HepG2 (cell line): Measurements from ENCODE around the gene AKT3. TPM values are rescaled to one million over a fixed set of nuclear protein-coding genes. Genes with fewer than 3 reads are reported as not detected.

Source experiments
- ATAC-seq: fragments of 200-7000 bp; cut with Tn5 transposase; 3 replicates; pipeline ENCODE4 v1.9.1; 2020; ENCODE audit warnings: mild to moderate bottlenecking, moderate library complexity
- BruUV-seq: library from RNA; stranded (reverse); fragments of 400-500 nt; replicated peaks from 2 replicates; lab custom pipeline; 2021; lab: Mats Ljungman, UMichigan
- CTCF ChIA-PET: fragments of 300-600 bp; formaldehyde crosslinking; extraction: SDS; loops from one replicate; lab custom pipeline; 2021; ENCODE audit warnings: low total read pairs, inconsistent platforms, low intra/inter-chr PET ratio; lab: Yijun Ruan, JAX
- POLR2A ChIA-PET: fragments of 350-600 bp; sonication (Branson Sonifier 250); formaldehyde crosslinking; loops from one replicate; lab custom pipeline; 2020; ENCODE audit warnings: antibody characterized with exemption, inconsistent platforms; lab: Yijun Ruan, JAX
- DNase-seq: peaks from one replicate; pipeline ENCODE4 v3.0.0-alpha.2; 2015; ENCODE audit warnings: low spot score
- FAIRE-seq: peaks from 3 replicates; lab custom pipeline; 2011; peaks lifted over from hg19 to GRCh38; lab: Jason Lieb, UNC
- H2AFZ ChIP-seq: one replicate; pipeline ENCODE4 v1.6.1; 2011; ENCODE audit warnings: low read length, inconsistent platforms
- H3K27ac ChIP-seq: fragments of 300-600 bp; 3 replicates; pipeline ENCODE4 v1.8.0; 2011; ENCODE audit warnings: mixed run types, mild to moderate bottlenecking, mixed read lengths, low read length, inconsistent platforms; ENCODE audit not compliant: insufficient read depth; ENCODE audit errors: extremely low read length
- H3K27me3 ChIP-seq, 2 experiments: fragments of 200-600 bp in 1 of 2; 2 replicates in 1 of 2; 3 replicates in 1 of 2; pipeline versions ENCODE4 v1.6.0 to v1.8.0; 2011; ENCODE audit warnings: low read length in 2 of 2, mild to moderate bottlenecking in 2 of 2, moderate library complexity in 2 of 2, inconsistent platforms in 1 of 2; ENCODE audit not compliant: insufficient read depth in 2 of 2, control insufficient read depth in 1 of 2
- H3K36me3 ChIP-seq, 2 experiments: fragments of 200-600 bp in 1 of 2; replicated peaks in 1 of 2; 2 replicates in 1 of 2; 3 replicates in 1 of 2; pipeline versions ENCODE4 v1.5.1 to v1.8.0; 2011; ENCODE audit warnings: low read length in 2 of 2, inconsistent platforms in 1 of 2; ENCODE audit not compliant: insufficient read depth in 2 of 2, control insufficient read depth in 1 of 2
- H3K4me1 ChIP-seq: 2 replicates; pipeline ENCODE4 v1.5.1; 2012; ENCODE audit warnings: low read length, inconsistent platforms; ENCODE audit not compliant: insufficient read depth
- H3K4me2 ChIP-seq: 2 replicates; pipeline ENCODE4 v1.6.0; 2011; ENCODE audit warnings: low read depth, low read length, inconsistent platforms
- H3K4me3 ChIP-seq, 3 experiments: fragments of 200-600 bp in 1 of 3; sonication (generic), shearing (Covaris generic) in 1 of 3; replicated peaks in 1 of 3; 2 replicates each; pipeline ENCODE4 v1.5.1; 2011 to 2016; ENCODE audit warnings: low read length in 3 of 3, inconsistent platforms in 2 of 3, low read depth in 2 of 3, mild to moderate bottlenecking in 2 of 3, control low read depth in 1 of 3, mixed read lengths in 1 of 3; ENCODE audit not compliant: insufficient read depth in 1 of 3
- H3K79me2 ChIP-seq: one replicate; pipeline ENCODE4 v1.6.1; 2011; ENCODE audit warnings: low read length, inconsistent platforms; ENCODE audit not compliant: insufficient read depth
- H3K9ac ChIP-seq: 2 replicates; pipeline ENCODE4 v1.6.0; 2011; ENCODE audit warnings: mild to moderate bottlenecking, low read depth, low read length, inconsistent platforms; ENCODE audit not compliant: insufficient read depth
- H3K9me3 ChIP-seq: 2 replicates; pipeline ENCODE4 v1.5.1; 2012; ENCODE audit warnings: mild to moderate bottlenecking, low read length
- H4K20me1 ChIP-seq: 2 replicates; pipeline ENCODE4 v1.6.0; 2011; ENCODE audit warnings: inconsistent platforms, mild to moderate bottlenecking, low read length, moderate library complexity; ENCODE audit not compliant: insufficient read depth
- DDIT3 ChIP-seq: sonication (generic); formaldehyde crosslinking; IDR thresholded peaks from 2 replicates; pipeline ENCODE4 v1.4.0; 2020; ENCODE audit warnings: mild to moderate bottlenecking, missing genetic modification reagents
- EED ChIP-seq: sonication (generic); formaldehyde crosslinking; IDR thresholded peaks from 2 replicates; pipeline ENCODE4 v1.5.0; 2020; ENCODE audit warnings: mild to moderate bottlenecking, missing genetic modification reagents
- FOXO1 ChIP-seq: sonication (generic); formaldehyde crosslinking; IDR thresholded peaks from 2 replicates; pipeline ENCODE4 v1.4.0; 2020; ENCODE audit warnings: missing genetic modification reagents
- IKZF4 ChIP-seq: sonication (generic); formaldehyde crosslinking; IDR thresholded peaks from 2 replicates; pipeline ENCODE4 v1.5.1; 2020; ENCODE audit warnings: borderline replicate concordance, mild to moderate bottlenecking, low read depth, missing genetic modification reagents; ENCODE audit errors: not compliant biosample characterization
- KDM2A ChIP-seq: sonication (generic); formaldehyde crosslinking; IDR thresholded peaks from 2 replicates; pipeline ENCODE4 v1.4.0; 2020; ENCODE audit warnings: low read depth, missing genetic modification reagents, borderline replicate concordance
- NCOA1 ChIP-seq: sonication (generic); formaldehyde crosslinking; IDR thresholded peaks from 2 replicates; pipeline ENCODE4 v1.9.0; 2021; ENCODE audit warnings: missing genetic modification reagents
- NCOA5 ChIP-seq: sonication (generic); formaldehyde crosslinking; IDR thresholded peaks from 2 replicates; pipeline ENCODE4 v1.4.0; 2020; ENCODE audit warnings: missing genetic modification reagents
- NPAS2 ChIP-seq: sonication (generic); formaldehyde crosslinking; IDR thresholded peaks from 2 replicates; pipeline ENCODE4 v1.8.0; 2022; ENCODE audit warnings: mild to moderate bottlenecking, missing genetic modification reagents, borderline replicate concordance
- TMF1 ChIP-seq: sonication (generic); formaldehyde crosslinking; IDR thresholded peaks from 2 replicates; pipeline ENCODE4 v1.8.1; 2022; ENCODE audit warnings: low read depth, missing genetic modification reagents
- ZHX1 ChIP-seq: sonication (generic); formaldehyde crosslinking; IDR thresholded peaks from 2 replicates; pipeline ENCODE4 v1.8.1; 2022; ENCODE audit warnings: low read depth, mild to moderate bottlenecking, missing genetic modification reagents
- ZNF101 ChIP-seq: sonication (generic); formaldehyde crosslinking; IDR thresholded peaks from 2 replicates; pipeline ENCODE4 v1.4.0; 2020; ENCODE audit warnings: mild to moderate bottlenecking, low read depth, missing genetic modification reagents, borderline replicate concordance
- ZNF614 ChIP-seq: IDR thresholded peaks from 2 replicates; pipeline ENCODE4 v1.6.1; 2018; ENCODE audit warnings: missing biosample characterization, missing genetic modification reagents, inconsistent platforms, borderline replicate concordance
- ZNF747 ChIP-seq: sonication (generic); formaldehyde crosslinking; IDR thresholded peaks from 2 replicates; pipeline ENCODE4 v1.8.1; 2023; ENCODE audit warnings: missing genetic modification reagents, mild to moderate bottlenecking, borderline replicate concordance
- ZNF775 ChIP-seq: sonication (generic); formaldehyde crosslinking; IDR thresholded peaks from 2 replicates; pipeline ENCODE4 v1.4.0; 2020; ENCODE audit warnings: missing genetic modification reagents, mild to moderate bottlenecking, moderate library complexity, borderline replicate concordance
- WGBS: methylation state at CpG from one replicate; pipeline ENCODE4 v1.1.6; 2017; ENCODE audit warnings: low lambda C conversion rate; 5-methylcytosine and 5-hydroxymethylcytosine counted together
- in situ Hi-C: cut with HindIII; loops from 2 replicates; pipeline ENCODE4 v1.10.0; 2017; ENCODE audit warnings: low pct_unique_long_range_greater_than_20kb; ENCODE audit not compliant: extremely low pct_ligation_motif_present
- intact Hi-C: fragments of 100-400 bp; cut with micrococcal nuclease; formaldehyde crosslinking; loops from one replicate; pipeline ENCODE4 v1.10.0; 2022; ENCODE audit not compliant: unreplicated experiment
- polyA plus RNA-seq, 8 experiments: library from polyadenylated mRNA; depleted of rRNA in 3 of 8; stranded (reverse) in 7 of 8; unstranded in 1 of 8; fragments of >200 nt; fragmentation: Illumina TruSeq in 4 of 8; extraction: Trizol in 4 of 8; gene quantifications; 2 replicates each; pipeline versions ENCODE4 v1.2.1 to v1.2.3, GENCODE V29; 2011 to 2016; ENCODE audit warnings: low read depth in 4 of 8, missing spikeins in 1 of 8, mixed read lengths in 1 of 8; ENCODE audit not compliant: insufficient read depth in 1 of 8
- total RNA-seq, 5 experiments: library from RNA; depleted of rRNA; stranded (reverse); fragments of >200 nt; fragmentation: Illumina TruSeq; extraction: Trizol; gene quantifications; 2 replicates each; pipeline ENCODE4 v1.2.3, GENCODE V29; 2016; ENCODE audit warnings: low read depth in 1 of 5

Gene AKT3
- total and polyA plus RNA-seq, 2 of the 13 experiments (the other 11 are each of a cell fraction or from before 2014, with no cell fraction given), result 0.07 TPM

GRCh38 chr1:243735457-243735856 is 114.6 kb downstream of the AKT3 start (continued):
- TF ChIP-seq DDIT3 (CRISPR knock-in tag) (no peak), KDM2A (no peak), ZNF101 (CRISPR knock-in tag) (no peak), ZHX1 (CRISPR knock-in tag) (no peak), NPAS2 (no peak), ZNF614 (CRISPR knock-in tag) (no peak), ZNF775 (CRISPR knock-in tag) (no peak), NCOA5 (CRISPR knock-in tag) (no peak), IKZF4 (CRISPR knock-in tag) (no peak), FOXO1 (CRISPR knock-in tag) (no peak)

GRCh38 chr1:243734308-243734695 is 115.7 kb downstream of the AKT3 start:
- no peak overlapping the region for H3K27ac ChIP-seq
- WGBS, result 0% methylated on average over 2 of the region's 2 CpGs
- H3K9ac ChIP-seq, result no peak overlapping the region
- POLR2A ChIA-PET, result no interaction called here
- intact Hi-C loops, result no loop called here
- no peak overlapping the region for H3K4me2 ChIP-seq
- H2AFZ ChIP-seq, result no peak overlapping the region
- no peaks in the 10 kb centered on the region for H3K27me3 ChIP-seq
- H3K4me3 ChIP-seq, result no peak overlapping the region
- FAIRE-seq, result no peak
- in situ Hi-C loops, result no loop called here
- H3K4me1 ChIP-seq, result no peaks in the 10 kb centered on the region
- ATAC-seq, result no peak
- H3K36me3 ChIP-seq, result no peaks in the 10 kb centered on the region
- DNase-seq, result no peak
- TF ChIP-seq TMF1 (no peak), ZNF747 (CRISPR knock-in tag) (no peak), EED (no peak), NCOA1 (CRISPR knock-in tag) (no peak)
- CTCF ChIA-PET, result no interaction called here
- no peaks in the 10 kb centered on the region for H3K79me2 ChIP-seq
- H4K20me1 ChIP-seq, result no peaks in the 10 kb centered on the region
- no TSS peak for BruUV-seq
- no peaks in the 10 kb centered on the region for H3K9me3 ChIP-seq
